SIG-M5 (cell line): ENCODE data around the gene DPAGT1.

Experiments used
- DNase-seq: peaks from one replicate; lab custom pipeline; 2025; lab: John Stamatoyannopoulos, UW

Gene DPAGT1

DNA sequence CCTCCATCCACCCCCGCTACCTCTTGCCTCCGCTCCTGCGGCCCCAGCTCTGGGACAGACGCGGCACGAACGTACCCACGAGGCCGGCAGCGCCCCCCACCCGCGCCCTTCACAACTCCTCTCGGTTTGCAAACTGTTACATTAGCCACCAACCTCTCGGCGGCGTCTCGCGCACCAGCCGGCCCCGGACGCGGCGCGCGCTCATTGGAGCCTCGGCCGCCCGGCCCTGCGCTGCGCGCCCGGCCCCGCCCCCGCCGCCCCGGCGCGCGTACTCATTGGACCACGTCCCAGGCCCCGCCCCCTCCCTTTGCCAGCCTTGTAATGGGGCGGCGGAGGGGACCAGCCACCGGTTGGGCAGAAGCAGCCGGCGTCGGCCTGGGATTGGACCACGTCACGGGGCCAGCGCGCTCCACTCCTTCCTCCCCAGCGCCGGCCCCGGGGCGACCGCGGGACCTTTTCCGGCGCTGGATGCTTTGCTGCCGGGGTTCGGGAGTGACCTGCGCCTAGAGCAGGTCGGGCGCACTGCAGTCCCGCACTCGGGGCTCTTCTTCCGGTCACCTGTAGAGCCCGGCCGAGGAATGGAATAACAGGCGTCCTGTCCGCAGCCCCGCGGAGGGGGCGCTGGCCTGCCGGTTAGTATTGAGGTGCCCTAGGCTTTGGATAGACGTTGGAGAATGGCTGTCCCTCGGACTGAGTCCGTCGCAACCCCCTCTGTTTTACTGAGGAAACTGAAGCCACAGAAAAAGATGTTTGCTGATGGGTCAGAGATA is 44.5 kb downstream of the DPAGT1 start, which contains the start of gene HYOU1:
TSS of gene HYOU1 (minus strand) at position 206 of the 770 bp plus-strand sequence. CDS start 1,045 bp downstream, outside the sequence.
- DNase-seq: peak; percentile 35

DNA sequence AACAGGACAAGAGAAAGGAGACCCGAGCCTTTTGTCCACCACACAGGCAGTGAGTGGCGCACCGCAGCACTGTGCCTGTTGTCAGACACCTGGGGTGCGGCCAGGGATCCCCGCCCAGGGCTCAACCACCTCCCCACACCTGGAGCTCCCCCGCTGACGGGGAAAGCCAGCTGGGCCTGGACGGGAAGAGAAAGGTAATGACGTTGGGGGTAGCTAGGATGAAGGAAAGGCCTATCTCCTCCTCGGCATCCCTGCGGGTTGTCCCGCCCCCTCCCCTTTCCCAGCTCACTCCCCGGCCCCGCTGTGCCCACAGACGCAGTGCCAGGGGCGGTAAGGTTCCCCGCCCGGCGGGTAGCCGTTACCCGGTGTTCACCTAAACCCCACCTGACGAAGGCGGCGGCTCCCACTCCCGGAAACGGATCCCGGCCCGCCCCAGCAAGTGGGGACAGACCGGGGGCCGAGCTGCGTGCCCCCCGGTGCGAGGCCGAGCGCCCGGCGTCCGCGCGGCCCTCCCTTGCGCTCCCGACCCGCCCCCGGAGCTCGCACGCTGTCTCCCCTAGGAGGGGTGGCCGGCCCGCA is 45.1 kb downstream of the DPAGT1 start:
- no peak for DNase-seq

DNA sequence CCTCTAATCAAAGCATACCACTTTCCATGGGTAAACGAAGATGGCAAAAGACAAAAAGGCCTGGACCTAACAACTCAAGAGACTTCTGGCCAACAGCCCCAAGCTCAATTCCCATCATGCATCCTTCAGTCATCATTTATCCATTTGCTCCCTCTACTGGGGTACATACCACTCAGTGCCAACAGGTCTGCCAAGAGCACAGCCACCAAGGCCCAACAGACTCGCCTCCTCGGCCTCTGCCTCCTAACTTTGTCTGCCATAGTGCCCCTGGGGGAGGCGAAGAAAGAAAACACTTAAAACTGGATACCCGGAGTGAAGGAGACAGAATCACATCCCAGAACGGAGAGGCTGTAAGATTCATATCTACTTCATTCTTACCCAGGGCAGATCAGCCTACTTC is 45.8 kb downstream of the DPAGT1 start:
- DNase-seq: no peak

DNA sequence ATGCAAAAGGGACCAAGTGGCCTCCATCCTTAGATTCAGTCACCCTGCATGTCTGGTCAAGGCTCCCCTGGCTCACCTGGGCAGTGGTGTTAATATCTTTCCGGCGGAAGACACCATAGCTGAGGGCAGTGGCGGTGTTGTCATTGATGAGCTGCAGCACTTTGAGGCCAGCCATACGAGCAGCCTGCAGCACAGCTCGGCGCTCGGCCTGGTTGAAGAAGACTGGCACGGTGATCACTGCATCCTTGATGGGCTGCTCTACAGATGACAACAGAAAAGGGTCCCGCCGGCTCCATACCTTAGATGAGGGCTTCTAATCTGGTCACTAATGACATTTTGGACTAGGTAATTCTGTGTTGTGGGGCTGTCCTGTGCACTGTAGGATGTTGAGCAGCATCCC is 47.2 kb downstream of the DPAGT1 start:
- DNase-seq: no peak

DNA sequence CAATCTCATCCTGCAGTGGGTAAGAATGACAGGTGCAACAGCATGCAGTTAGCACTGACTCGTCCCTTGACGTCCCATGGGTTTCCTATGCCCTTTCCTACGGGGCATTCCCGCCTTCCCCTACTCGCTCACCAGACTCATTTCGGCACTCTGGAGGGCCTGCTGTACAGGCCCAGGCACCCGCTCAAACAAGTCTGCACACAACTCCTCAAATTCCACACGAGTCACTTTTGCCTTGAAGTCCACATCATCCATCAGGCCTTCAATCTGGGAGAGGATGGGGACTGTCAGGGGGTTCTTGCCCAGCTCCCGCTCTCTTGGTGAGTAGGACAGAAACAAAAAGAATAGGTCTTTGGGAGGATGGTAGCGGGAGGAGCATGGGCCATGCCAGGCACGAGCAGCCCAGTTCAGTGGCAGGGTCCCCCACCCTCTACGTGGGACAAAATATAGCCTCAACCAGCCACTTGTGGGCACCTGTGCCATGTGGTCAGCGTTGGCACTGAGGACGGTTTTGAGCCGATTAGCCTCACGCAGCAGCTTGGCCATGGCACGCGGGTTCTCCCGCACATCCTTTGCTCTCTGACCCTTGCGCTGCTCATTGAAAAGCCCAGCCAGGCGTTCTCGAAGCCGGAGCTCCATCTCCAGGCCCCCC is 49.4 kb downstream of the DPAGT1 start:
- no peak for DNase-seq

DNA sequence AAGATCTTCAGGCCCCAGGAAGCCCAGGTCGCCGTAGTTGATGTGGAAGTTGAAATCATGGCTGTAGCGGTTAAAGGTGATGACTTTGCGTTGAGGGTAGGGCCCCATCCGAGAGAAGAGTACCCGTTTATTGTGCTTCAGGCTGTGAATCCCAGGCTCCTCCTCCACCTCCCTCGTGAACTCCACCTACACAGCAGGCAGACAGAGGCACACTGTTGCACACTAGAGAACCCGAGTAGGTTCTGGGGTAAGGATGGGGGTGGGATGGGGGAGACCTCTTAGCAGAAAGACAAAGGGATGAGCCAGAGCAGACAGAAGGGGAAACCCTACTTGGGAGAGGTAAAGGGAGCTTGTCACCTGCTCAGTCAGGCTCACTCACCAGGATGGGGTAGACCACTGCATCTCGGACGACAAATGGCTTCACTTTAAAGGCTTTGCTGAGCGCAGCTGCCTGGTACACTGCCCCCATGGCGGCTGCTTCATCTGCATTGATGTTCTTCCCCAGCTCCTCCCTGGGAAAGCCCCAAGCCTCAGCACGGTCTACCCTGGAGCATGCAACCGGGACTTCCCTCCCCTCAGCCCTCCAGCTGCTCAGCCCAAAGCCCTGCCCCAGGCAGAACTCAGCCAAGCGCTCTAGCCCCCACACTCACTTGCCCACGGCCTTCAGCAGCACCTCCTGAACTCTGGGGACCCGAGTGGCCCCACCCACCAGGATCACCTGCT is 50.1 kb downstream of the DPAGT1 start:
- no peak for DNase-seq

DNA sequence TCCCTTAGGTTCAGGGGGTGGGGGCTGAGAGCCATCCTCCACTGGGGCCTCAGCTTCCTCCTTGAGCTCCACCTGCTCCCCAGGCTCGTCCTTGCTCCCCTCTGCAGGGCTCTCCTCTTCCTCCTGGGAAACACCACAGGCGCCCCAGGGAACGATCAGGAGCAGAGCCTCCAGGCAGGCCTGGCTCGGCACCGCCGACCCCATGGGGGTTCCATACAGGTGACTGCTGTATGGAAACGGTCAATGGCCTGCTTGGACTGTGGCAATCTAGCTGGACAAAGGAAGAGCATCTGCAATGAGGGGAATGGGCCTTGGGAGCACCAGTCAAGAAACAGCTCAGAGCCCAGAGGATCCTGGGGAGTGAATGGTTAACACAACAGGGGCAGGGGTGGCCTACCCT is 52.6 kb downstream of the DPAGT1 start:
- DNase-seq: no peak

DNA sequence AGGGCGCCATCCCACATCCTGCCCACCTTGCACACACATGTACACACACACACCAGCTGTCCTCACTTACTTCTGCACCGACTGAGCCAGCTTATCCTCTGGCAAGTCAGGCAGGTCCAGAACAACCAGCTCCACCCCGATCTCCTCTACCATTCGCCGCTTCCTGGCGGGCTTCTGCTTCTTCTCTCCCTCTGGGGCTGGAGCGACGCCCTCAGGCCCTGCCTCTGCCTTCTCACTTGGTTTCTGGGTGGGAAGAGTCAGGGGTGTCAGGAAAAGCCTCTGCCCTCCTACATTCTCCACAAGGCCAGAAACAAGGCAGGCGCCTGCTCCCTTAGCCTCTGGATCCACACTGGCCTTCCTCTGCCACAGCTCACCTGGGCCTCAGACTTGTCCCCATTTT is 53.0 kb downstream of the DPAGT1 start:
- DNase-seq: no peak

DNA sequence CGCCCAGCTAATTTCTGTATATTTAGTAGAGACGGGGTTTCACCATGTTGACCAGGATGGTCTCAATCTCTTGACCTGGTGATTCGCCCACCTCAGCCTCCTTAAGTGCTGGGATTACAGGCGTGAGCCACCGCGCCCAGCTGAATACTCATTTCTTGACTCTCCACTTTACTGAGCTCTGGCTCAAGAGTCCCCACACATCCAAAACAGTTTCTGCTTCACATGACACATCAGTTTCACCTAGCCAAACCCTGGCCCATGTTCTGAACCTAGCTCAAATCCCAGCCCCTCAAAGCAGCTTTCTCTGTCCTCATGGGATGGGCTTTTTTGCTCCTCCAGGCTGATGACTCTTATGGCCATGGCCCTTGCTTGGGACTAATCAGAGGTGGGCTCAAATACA is 54.4 kb downstream of the DPAGT1 start:
- no peak for DNase-seq
